Measurements from ENCODE around the gene POLN.
"Not testable (repeated sequence)": the region's sequence is repeated elsewhere in the genome, so short reads cannot be mapped to it uniquely, and the experiment has no call there.

POLN gene

DNA sequence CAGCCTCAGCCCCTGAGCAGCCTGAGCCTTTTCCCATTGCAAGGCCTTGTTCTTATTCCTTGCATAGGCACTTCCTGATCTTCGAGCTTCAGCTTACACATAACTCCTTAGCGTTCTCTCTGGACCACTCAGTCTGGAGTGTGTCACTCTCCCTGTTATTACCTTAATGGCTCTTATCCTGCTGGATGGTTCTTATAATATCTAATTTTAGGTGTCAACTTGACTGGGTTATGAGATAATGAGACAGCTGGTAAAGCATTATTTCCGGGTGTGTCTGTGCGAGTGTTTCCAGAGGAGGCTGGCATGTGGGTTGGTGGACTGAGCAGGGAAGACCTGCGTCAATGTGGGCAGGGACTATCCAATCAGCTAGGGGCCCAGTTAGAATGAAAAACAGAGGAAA, 75.7 kb downstream of the POLN start:
- no peak for DNase-seq (ENCODE audit: low read depth in 2 of 2)

DNA sequence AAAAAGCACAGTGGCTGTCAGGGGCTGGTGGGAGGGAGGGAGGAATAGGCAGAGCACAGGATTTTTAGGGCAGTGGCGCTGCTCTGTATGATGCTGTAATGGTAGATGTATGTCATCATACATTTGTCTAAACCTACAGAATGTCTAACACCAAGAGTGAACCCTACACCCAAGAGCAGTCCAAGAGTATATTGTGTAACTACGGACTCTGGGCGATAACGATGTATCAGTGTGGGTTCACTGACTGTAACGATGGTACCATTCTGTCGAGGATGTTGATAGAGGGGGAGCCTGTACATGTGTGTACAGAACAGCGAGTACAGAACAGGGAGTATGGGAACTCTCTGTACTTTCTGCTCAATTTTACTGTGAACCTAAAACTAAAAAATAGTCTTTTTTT, 76.5 kb downstream of the POLN start:
- no peak for DNase-seq (ENCODE audit: low read depth in 2 of 2)

DNA sequence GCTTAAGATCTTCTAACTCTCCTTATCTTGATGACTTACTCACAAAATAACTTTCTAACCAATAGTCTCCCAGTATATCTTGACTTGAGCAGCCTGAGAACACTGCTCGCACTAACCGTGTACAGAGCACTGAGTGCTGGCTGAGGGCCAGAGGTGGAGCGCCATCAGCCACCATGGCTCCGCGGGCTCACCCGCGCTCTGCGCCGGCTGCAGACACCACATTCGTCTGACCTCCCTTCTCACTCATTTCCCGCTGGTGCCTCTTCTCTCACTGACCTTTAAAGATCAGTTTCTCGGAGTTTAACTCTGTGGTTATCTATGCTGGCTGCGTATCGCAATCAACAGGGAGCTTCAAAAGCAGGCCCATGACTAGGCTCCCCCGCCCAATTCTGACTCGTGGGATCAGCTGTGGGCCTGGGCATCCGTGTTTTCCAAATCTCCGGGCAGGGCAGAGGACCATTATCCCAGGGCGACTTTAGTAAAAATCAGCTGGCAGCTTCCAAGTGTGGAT, 78.6 kb downstream of the POLN start:
- DNase-seq (ENCODE audit: low read depth in 2 of 2): no peak

DNA sequence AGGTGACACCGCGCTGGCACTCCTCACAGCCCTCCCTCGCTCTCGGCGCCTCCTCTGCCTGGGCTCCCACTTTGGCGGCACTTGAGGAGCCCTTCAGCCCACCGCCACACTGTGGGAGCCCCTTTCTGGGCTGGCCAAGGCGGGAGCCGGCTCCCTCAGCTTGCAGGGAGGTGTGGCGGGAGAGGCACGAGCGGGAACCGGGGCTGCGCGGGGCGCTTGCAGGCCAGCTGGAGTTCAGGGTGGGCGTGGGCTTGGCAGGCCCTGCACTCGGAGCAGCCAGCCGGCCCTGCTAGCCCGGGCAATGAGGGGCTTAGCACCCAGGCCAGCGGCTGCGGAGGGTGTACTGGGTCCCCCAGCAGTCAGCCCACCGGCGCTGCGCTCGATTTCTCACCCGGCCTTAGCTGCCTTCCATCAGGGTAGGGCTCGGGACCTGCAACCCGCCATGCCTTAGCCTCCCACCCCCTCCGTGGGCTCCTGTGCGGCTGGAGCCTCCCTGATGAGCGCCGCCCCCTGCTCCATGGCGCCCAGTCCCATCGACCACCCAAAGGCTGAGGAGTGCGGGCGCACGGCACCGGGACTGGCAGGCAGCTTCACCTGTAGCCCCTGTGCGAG, 80.7 kb downstream of the POLN start:
- DNase-seq (ENCODE audit: low read depth in 2 of 2): not testable (repeated sequence)

DNA sequence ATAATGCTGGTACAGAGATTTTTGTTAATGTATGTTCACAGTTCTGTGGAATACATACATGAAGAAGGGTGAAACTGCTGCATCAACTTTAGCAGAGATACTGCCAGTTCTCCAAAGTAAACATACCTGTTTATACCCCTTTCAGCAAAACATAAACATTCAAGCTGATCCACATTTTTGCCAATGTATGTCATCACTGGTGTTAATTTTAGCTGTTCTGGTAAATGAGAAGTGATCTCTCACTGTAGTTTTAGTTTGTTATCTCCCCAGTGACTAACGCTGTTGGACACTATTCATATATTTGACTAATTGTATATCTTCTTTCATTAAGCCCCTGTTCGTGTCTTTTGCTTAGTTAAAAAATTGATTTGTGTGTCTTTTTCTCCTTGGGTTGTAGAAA, 82.0 kb downstream of the POLN start:
- DNase-seq (ENCODE audit: low read depth in 2 of 2): no peak

DNA sequence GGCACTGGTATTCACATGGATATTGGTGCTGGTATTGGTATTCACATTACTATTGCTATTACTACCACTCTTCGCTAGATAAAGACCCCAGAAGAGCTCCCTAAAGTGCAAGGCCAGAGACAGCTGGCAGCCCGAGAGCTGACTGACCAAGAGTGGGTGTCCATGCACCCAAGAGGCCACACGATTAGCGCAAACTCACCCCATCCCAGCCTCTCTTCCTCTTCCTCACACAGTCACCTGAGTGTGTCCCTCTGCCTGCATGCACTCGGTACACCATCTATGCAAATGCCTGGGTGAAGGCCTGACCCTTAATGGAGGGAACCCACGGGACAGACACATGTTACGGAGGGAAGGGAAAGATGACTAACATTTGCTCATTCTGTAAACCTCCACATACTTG, 86.7 kb downstream of the POLN start:
- DNase-seq (ENCODE audit: low read depth in 2 of 2): no peak

DNA sequence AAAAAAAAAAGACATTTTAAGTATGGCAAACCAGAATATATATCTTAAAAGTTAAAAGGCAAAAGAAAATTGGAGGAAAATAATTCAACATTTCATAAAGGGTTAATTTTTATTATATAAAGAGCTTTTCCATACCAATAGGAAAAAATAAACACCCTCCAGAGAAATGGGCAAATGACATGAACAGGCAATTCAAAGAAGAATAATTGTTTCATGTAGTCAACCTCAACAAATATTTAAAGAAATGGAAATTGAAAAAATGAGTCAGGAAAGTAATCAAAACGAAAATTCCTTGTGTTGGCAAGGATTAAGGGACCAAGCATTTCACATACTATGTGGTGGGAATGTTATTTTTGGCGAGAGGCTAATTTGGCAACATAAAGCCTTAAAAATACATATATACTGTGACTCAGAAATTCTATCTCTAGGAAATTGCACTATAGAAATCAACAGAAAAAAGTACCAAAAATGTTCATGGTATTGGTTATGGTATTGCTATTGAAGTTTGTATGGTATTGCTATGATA, 87.6 kb downstream of the POLN start:
- DNase-seq (ENCODE audit: low read depth in 2 of 2): no peak

DNA sequence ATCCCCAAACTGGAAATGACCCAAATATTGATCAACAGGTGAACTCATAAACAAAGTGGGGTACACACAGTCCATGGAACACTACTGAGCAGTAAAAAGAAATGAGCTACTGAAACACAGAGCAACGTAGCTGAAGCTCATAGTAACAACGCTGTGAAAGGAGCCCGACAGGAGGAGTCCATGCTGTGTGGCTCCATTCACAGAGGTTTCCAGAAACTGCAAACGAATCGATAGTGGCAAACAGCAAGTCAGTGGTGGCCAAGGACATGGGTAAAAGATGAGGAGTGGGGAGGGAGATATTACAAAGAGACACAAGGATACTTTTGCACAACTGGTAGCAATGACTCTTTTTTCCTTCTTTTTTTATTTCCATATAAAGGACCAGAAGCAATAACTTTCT, 90.4 kb downstream of the POLN start:
- no peak for DNase-seq (ENCODE audit: low read depth in 2 of 2)

DNA sequence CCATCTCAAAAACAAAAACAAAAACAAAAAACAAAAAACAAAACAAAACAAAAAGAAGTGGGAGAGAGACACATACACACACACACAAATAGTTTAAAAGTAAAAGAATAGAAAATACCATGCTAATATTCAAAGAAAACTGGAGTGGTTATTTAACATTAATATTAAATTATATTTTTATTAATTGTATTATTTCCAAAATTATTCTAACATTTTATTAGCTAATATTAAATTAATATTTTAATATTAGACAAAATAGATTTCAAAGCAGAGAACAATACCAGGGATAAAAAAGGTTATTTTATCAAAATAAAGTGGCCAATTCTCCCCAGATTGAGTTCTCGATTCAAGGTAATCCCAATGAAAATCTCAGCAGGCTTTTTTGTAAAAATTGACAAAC, 91.8 kb downstream of the POLN start:
- no peak for DNase-seq (ENCODE audit: low read depth in 2 of 2)

DNA sequence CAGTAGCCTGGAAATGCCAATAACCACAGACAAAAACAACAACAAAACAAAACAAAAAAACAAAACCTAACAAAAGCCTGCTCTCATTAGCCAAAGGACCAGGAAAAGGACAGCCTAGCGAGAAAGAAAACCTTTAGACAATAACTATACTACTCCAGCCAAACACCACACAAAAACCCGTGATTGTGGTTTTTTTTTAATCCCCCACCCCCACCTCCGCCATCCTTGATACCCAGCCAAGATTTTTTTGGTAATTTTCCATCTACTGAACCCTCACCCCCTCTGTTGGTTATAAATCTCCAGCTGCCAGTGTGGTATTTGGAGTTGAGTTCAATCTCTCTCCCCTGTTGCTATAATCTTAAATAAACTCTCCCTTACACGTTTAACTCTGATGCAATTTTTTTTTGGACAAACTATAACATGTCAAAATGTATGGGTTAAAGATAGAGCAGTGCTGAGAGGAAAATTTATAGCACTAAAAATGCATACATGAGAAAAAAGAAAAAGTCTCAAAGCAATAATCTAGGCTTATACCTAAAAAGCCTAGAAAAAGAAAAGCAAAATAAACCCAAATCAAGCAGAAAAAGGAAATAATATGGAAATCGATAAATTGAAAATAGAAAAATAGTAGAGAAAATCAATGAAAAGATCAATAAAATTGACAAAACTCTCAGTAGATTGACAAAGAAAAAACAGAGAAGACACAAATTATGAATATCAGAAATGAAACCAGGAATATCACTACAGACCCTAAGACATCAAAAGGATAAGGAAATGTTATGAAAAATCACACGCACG, 99.1 kb downstream of the POLN start:
- DNase-seq (ENCODE audit: low read depth in 2 of 2): no peak

DNA sequence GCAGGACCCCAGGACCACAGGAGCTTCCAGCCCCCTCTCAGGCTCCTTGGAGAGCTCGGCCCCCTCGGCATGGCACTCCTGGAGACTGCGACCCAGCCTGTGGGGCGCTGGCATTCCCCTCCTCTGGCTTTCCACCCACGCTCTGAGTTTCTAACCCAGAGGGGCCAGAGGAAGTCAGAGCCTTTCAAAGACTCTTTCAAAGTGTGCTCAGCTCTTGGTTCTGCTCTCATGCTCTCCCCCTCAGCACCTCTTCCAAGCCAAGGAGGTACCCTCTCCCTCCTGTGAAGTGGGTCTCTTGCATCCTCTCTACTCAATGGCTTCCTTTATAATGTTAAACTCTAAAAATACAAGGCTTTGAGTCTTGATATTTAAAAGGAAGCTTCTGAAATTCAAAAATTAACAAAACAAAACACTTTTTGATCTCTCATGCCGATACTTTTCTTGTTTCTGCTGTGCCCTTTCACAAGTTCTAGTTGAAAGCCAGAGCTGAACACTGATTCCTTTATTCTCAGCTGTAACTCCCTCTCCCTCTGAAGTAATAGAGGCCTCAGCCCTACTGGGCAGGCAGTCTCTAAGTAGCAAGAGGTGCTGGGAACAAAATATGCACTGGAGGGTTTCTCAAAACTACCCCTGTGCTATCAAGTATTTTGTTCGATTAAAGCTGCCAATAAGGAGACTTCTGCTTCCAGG, 100.0 kb downstream of the POLN start:
- no peak for DNase-seq (ENCODE audit: low read depth in 2 of 2)

DNA sequence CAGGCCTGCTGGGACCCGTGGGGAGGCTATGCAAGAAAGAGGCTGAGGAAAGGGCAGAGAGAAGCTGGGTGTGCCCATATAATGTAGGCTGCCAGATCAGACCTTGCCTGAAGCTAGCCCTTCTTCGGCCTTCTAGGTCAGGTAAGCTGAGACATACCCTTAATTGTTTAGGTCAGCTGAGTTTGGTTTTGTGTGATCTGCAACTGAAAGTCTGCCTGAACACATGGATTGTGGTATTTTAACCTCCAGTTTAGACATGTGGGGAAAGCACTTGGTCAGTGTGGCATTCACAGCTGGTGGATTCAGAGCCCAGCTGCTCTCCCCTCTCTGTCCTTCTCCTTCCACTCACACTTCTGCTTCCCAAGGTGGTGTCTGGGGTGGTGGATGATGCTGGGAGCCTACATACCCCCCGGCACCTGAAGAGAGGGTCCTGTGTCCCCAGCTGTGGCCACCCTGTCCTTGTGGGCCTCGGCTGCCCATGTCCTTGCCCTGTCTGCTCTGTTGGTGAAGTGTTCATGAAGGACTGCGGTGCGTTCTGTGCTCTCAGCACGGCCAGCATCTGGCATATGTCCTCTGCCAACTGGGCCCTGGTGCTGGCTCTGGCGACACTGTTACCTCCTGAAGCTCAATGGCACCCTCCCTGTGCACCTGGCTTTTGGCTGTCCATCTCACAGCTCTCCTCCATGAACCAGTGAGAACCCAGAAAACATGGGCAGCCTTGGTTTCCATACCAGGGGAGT, 100.7 kb downstream of the POLN start:
- no peak for DNase-seq (ENCODE audit: low read depth in 2 of 2)

DNA sequence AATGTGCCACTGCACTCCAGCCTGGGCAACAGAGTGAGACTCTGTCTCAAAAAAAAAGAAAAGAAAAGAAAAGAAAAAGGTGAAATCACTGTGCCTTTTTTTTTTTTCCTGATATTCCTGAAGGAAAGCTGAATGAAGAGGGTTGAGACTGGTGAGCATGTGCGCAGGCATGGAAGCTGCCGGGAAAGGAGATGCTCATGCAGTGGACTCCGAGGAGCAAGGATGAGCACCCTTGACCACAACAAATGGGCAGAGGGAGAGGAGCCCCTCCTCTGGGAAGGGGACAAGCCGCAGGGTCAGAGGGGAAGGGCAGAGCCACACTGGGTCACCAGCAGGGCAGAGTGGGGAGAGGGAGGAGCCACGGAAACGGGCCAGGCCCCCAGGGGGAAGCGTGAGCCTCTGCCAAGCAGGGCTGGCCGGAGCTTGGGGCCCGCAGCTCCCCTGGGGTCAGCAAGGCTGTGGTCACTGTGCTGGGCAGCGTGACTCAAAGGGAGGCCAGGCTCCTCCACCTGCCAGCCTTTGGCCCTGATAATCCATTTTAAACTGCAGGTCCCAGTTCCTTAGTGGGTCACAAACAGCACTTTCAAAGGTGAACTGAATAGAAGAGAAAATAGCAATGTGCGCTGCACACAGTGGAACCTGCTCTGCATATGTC, 102.9 kb downstream of the POLN start:
- DNase-seq (ENCODE audit: low read depth in 2 of 2): no peak

DNA sequence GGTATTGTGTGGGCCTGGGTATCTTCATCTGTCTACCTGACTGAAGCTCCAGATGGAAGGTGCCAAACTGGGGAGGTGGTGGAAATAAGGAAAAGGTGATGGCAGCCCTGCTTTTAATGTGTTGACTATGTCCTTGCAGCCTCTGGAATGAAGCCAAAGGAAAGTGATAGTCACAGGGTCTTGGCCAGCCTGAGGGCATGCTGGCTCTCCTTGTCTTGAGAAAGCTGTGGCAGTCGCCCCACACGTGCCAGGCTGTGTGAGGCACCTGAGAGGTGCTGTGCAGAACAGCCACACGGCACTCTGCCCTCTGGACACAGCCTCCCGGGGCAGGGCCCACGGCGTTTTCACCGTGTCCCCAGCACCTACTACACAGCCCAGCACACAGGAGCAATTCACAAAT, 105.2 kb downstream of the POLN start:
- DNase-seq (ENCODE audit: low read depth in 2 of 2): no peak

DNA sequence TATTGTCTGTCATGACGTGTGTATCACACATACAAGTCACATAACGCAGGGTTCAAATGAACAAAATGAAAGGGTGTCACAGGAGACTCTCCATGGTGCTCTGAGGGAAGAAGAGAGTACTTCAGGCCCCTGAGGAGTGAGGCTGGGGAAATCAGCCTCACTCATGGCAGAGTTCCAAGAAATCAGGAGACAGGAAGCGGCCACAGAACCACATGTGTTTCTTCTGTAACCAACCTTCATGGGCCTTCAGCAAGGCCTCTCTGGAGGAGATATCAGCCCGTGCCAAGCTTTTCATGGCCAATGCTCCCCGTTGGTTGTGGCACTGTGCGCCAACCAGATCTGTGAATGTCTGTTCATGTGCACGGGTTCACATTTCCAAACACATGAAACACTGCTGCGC, 106.8 kb downstream of the POLN start:
- DNase-seq (ENCODE audit: low read depth in 2 of 2): no peak

DNA sequence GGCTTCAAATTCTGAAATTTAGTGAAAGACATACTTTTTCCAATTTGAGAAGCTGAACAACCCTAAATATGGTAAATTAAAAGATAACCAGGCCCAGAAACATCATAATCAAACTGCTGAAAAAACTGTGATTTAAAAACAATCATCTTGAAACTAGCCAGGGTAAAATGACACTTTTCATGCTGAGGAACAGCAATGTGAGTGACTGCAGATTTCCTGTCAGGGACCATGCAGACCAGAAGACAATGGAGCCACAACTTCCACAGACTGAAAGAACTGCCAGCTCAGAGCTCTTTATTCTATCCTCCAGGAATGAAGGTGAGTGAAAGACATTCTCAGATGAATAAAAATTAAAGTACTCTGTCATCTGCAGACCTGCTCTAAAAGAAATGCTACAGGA, 109.5 kb downstream of the POLN start:
- no peak for DNase-seq (ENCODE audit: low read depth in 2 of 2)

DNA sequence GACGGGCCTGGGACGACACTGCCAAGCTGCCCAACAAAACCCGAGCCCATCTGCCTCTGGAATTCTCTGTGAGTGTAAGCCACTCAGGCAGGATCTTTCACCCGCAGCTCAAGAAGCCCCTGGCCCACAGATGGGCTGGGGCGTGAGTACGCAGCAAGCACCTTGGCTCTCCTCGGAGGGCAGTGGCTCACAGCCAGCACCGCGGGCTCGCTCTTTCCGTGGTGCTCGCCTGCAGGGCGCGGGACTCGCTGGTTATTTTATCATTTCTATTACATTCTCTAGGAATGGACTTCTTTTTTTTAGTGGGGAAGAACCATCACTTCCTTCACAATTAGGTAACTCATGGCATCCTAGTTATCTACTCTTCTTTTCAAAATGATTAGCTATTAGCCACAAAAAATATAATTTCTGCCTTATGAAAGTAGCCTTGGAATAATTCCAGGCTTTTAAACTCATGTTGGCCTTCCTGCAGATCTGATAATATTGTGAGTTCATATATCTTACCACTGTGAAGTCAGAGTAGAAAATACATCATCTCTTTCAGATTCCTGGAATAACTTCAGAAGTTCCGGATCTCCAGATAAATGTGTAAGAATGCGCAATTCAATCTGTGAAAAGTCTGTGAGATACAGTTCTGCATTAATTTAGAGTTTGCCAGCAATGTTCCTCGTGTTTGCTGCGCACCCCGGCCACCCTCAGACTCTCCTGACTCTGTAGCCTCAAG, 114.2 kb downstream of the POLN start:
- DNase-seq (ENCODE audit: low read depth in 2 of 2): no peak

DNA sequence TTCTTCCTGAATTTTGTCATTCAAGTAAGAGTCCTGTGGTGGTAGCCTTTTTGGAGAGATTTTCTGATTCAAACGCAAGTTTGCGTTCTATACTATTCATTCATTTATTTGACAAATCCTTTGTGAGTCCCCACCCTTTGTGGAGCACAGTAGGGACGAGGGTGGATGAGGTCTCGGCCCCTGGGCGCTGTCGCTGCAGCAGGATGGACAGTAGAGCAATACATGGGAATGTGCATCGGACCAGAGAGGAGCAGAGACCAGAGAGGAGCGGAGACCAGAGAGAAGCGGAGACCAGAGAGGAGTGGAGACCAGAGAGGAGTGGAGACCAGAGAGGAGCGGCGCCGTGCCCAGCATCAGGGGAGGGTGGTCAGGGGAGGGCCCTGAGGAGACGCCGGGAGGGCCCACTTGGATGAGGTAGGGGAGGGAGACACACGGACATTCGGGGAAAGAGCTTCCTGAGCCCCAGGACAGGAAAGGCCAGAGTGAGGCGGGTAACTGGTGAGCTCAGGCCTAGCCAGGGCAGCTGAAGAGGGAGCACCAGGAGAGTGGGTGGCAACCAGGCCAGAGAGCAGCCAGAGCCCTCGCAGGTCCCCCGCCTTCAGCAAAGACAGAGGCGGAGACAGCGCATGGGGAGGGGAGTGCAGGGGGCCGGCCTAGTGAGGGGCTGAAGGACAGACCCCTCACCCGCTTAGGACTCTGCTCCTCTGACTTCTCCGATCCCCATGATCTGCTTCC, 115.4 kb downstream of the POLN start:
- DNase-seq (ENCODE audit: low read depth in 2 of 2): no peak

DNA sequence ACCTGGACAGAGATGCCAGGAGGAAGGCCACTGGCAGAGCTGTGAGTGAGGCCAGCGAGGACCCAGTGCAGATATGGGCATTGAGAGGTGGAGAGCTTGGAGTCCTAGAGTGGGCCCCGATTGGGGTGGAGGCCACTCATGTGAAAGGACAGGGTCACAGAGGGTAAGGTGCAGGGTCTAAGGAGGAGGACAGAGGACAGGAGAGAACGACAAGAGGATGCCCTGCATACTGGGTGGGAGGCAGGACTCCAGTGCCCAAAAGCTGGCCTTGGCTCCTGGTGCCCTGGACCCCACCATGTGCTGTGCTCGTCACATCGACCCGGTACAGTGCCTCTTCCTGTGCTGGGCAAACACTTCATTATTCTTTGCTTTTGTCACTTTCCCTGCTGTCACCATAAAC, 116.1 kb downstream of the POLN start:
- DNase-seq (ENCODE audit: low read depth in 2 of 2): no peak

DNA sequence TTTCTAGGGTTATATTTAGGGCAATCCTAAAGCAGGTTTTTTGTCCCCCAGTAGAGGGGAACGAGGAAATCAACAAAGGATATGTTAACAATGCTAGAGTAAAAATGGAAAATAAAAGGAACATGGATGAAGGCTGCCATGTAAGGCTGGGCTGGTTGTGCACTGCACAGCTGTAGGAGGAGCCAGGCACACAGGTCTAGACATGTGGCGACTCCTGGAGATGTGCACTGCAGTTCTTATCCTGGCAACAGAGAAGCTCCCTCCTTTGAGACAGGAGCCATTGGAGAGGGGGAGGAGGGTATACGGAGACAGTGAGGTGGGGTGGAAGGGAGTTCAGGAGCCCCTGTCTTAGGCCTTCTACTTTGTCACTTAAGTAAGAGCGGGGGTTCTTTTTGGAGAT, 116.9 kb downstream of the POLN start:
- DNase-seq (ENCODE audit: low read depth in 2 of 2): no peak
